ENCODE results near the gene MCTS1.

Gene MCTS1

GRCh38 chrX:120603707-120604360 is at the start of gene MCTS1:
MCTS1 (plus strand) TSS chrX:120604101; CDS start chrX:120604237, 136 bp downstream.
- TF ChIP-seq CTCF (IDR thresholded peaks at IDR 0.05; ENCODE audit: insufficient read depth, low read length, poor library complexity, severe bottlenecking) = no peak
- peak; percentile 79 for DNase-seq (ENCODE audit: extremely low read depth, insufficient read length)
- H3K27me3 ChIP-seq (replicated peaks; ENCODE audit: control insufficient read depth, insufficient read depth, low read length) = no peaks in the 10 kb centered on the region
- H3K4me3 ChIP-seq (replicated peaks; ENCODE audit: low read depth, low read length) = peak within 1 kb of the TSS; percentile 78
- no peaks in the 10 kb centered on the region; the same call in 1 of the 2 replicates for H3K36me3 ChIP-seq (ENCODE audit: control insufficient read depth, insufficient read depth, low read length)

DNA sequence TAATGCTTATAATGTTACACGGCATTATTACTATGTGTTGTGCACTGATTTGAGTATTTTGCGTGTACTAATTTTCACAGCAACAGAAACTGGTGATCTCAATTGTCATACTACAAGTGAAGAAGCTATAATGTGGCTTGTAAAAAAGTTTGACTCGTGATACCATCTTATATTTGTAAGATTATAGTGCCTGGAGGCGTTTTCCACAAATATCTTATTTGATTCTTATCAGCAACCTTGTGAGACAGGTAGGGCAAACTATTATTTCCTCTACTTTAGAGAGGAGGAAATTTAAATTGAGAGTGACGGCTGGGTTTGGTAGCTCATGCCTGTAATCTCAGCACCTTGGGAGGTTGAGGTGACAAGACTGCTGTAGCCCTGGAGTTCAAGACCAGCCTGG is 47.6 kb upstream of the MCTS1 start:
- TF ChIP-seq CTCF (IDR thresholded peaks at IDR 0.05; ENCODE audit: insufficient read depth, low read length, poor library complexity, severe bottlenecking) = no peak
- H3K4me3 ChIP-seq (replicated peaks; ENCODE audit: low read depth, low read length) = no peak overlapping the region
- DNase-seq (ENCODE audit: extremely low read depth, insufficient read length) = no peak

DNA sequence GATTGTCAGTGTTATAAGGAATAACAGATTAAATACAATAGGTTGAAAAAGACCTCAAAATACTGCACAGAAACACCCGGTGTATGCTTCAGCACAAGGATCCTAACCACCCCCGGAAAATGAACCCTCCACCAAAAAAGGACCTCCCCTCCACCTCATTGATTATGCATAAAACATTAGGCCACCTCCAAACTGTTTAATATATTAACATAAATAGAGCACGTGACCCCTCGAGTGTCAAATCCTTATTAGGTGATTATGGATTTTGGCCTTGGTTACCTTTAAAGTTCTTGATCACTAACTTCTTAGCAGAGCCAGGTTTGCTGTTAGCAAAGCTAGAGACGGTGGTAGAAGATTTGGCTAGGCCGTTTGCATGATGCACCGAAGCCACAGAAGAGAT is 44.1 kb upstream of the MCTS1 start:
- no peak for DNase-seq (ENCODE audit: extremely low read depth, insufficient read length)
- TF ChIP-seq CTCF (IDR thresholded peaks at IDR 0.05; ENCODE audit: insufficient read depth, low read length, poor library complexity, severe bottlenecking) = no peak
- H3K4me3 ChIP-seq (replicated peaks; ENCODE audit: low read depth, low read length) = peak overlapping the region; percentile 67
- no peaks in the 10 kb centered on the region for H3K27me3 ChIP-seq (replicated peaks; ENCODE audit: control insufficient read depth, insufficient read depth, low read length)
- no peaks in the 10 kb centered on the region for H3K36me3 ChIP-seq (ENCODE audit: control insufficient read depth, insufficient read depth, low read length)

More for the DNA sequence above, 47.6 kb upstream of the MCTS1 start:
- H3K36me3 ChIP-seq (ENCODE audit: control insufficient read depth, insufficient read depth, low read length) = no peaks in the 10 kb centered on the region
- H3K27me3 ChIP-seq (replicated peaks; ENCODE audit: control insufficient read depth, insufficient read depth, low read length) = no peaks in the 10 kb centered on the region

DNA sequence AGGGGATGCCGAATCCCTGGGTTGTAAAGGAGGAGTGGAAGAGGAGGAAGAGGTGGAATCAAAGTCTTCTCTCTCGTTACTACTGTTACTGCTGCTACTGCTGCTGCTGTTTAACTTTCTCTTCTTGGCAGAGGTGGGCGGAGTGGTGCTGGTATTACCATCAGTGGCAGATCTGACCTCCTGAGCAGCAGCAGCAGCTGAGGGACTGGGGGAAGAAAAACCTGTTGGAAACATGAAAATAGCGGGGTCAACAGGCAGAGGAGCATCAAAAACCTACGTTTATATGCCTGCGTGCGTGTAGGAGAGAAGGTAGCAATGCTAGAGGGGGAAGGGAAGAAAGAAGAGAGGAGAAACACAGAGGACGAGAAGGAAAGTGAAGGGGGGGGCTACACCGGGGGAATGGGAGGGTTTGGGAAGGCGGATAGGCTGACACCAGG is 43.5 kb upstream of the MCTS1 start:
- H3K36me3 ChIP-seq (ENCODE audit: control insufficient read depth, insufficient read depth, low read length) = no peaks in the 10 kb centered on the region
- H3K27me3 ChIP-seq (replicated peaks; ENCODE audit: control insufficient read depth, insufficient read depth, low read length) = no peaks in the 10 kb centered on the region
- DNase-seq (ENCODE audit: extremely low read depth, insufficient read length) = no peak
- H3K4me3 ChIP-seq (replicated peaks; ENCODE audit: low read depth, low read length) = peak overlapping the region; percentile 67
- no peak for TF ChIP-seq CTCF (IDR thresholded peaks at IDR 0.05; ENCODE audit: insufficient read depth, low read length, poor library complexity, severe bottlenecking)

- TF ChIP-seq CTCF (IDR thresholded peaks at IDR 0.05; ENCODE audit: insufficient read depth, low read length, poor library complexity, severe bottlenecking) = no peak
Observed at GRCh38 chrX:120560842-120561633, 42.9 kb upstream of the MCTS1 start, which contains the start of gene CUL4B. CUL4B (minus strand) TSS chrX:120560962; CDS start chrX:120560638, 324 bp downstream.

More at GRCh38 chrX:120560842-120561633, 42.9 kb upstream of the MCTS1 start, which contains the start of gene CUL4B:
- DNase-seq (ENCODE audit: extremely low read depth, insufficient read length) = peak; percentile 94
- Histone ChIP-seq H3K36me3 (ENCODE audit: control insufficient read depth, insufficient read depth, low read length) (no peaks in the 10 kb centered on the region), H3K27me3 (replicated peaks; ENCODE audit: control insufficient read depth, insufficient read depth, low read length) (no peaks in the 10 kb centered on the region), H3K4me3 (replicated peaks; ENCODE audit: low read depth, low read length) (peak within 1 kb of the TSS; percentile 67)

All from GM06990 (cell line).